ENCODE results near the gene LOXL1. TPM values are rescaled to one million over a fixed set of nuclear protein-coding genes. Genes with fewer than 3 reads are reported as not detected.
A peak's percentile ranks its signal among the peaks of the same experiment; 100 is the strongest.

Gene LOXL1
- total and polyA plus RNA-seq, 3 experiments from 2014 or later, result 1.3 to 3.1 (median 1.5) TPM

GRCh38 chr15:73988445-73988969, 62.2 kb downstream of the LOXL1 start:
- Histone ChIP-seq H3K9me3 (ENCODE audit: low read length) (no peaks in the 10 kb centered on the region), H3K27me3 (ENCODE audit: insufficient read depth, low read length, poor library complexity, severe bottlenecking) (no peaks in the 10 kb centered on the region), H3K4me3 (ENCODE audit: low read length) (no peak overlapping the region), H3K4me1 (ENCODE audit: insufficient read depth, low read length) (peaks cover 22% of the 10 kb centered on the region), H3K27ac (ENCODE audit: low read depth, low read length) (no peak overlapping the region), H3K36me3 (ENCODE audit: insufficient read depth, low read length) (no peaks in the 10 kb centered on the region)
- H3K27me3 Mint-ChIP-seq, result no peaks in the 10 kb centered on the region
- H3K9me3 Mint-ChIP-seq, result no peaks in the 10 kb centered on the region
- no peak overlapping the region for H3K27ac Mint-ChIP-seq
- ChIA-PET POLR2A (no interaction called here), CTCF (interaction anchor here (0.9 to 2.9 kb wide), 3 partner anchors 10 to 15 kb away, joined by 4 to 12 read pairs (median 5); no protein-coding TSS in a partner anchor)
- peaks cover 0 to 27% (median 13%) of the 10 kb centered on the region in 3 donors for H3K36me3 Mint-ChIP-seq
- DNase-seq, result no peak
- peaks cover 11 to 21% (median 16%) of the 10 kb centered on the region in 3 donors for H3K4me1 Mint-ChIP-seq
- no peak overlapping the region for H3K4me3 Mint-ChIP-seq

GRCh38 chr15:73989001-73989798, 62.9 kb downstream of the LOXL1 start:
- no peak overlapping the region for H3K27ac ChIP-seq (ENCODE audit: low read depth, low read length)
- POLR2A ChIA-PET, result no interaction called here
- H3K27me3 Mint-ChIP-seq, result no peaks in the 10 kb centered on the region
- H3K4me1 Mint-ChIP-seq, result peaks cover 18 to 28% (median 23%) of the 10 kb centered on the region in 3 donors
- no peak for DNase-seq
- no peaks in the 10 kb centered on the region for H3K9me3 ChIP-seq (ENCODE audit: low read length)
- no peaks in the 10 kb centered on the region for H3K27me3 ChIP-seq (ENCODE audit: insufficient read depth, low read length, poor library complexity, severe bottlenecking)
- peaks cover 0 to 24% (median 11%) of the 10 kb centered on the region in 3 donors for H3K36me3 Mint-ChIP-seq
- no peak overlapping the region for H3K27ac Mint-ChIP-seq
- H3K4me3 Mint-ChIP-seq, result peak overlapping the region in 1 of 7 donors; percentile 64
- H3K4me3 ChIP-seq (ENCODE audit: low read length), result no peak overlapping the region
- H3K9me3 Mint-ChIP-seq, result no peaks in the 10 kb centered on the region
- H3K36me3 ChIP-seq (ENCODE audit: insufficient read depth, low read length), result no peaks in the 10 kb centered on the region
- H3K4me1 ChIP-seq (ENCODE audit: insufficient read depth, low read length), result peaks cover 28% of the 10 kb centered on the region
- CTCF ChIA-PET, result interaction anchor here (0.9 to 2.9 kb wide), 3 partner anchors 11 to 16 kb away, joined by 4 to 12 read pairs (median 5); no protein-coding TSS in a partner anchor

- no peaks in the 10 kb centered on the region for H3K9me3 Mint-ChIP-seq
- DNase-seq, result no peak
- peaks cover 24 to 36% (median 30%) of the 10 kb centered on the region in 3 donors for H3K4me1 Mint-ChIP-seq
- H3K4me3 ChIP-seq (ENCODE audit: low read length), result no peak overlapping the region
- H3K27me3 ChIP-seq (ENCODE audit: insufficient read depth, low read length, poor library complexity, severe bottlenecking), result no peaks in the 10 kb centered on the region
- H3K36me3 ChIP-seq (ENCODE audit: insufficient read depth, low read length), result no peaks in the 10 kb centered on the region
- peak overlapping the region; percentile 67 for H3K27ac ChIP-seq (ENCODE audit: low read depth, low read length)
- ChIA-PET POLR2A (no interaction called here), CTCF (interaction anchor here (1.2 to 6.3 kb wide), 2 partner anchors 15 to 18 kb away, joined by 4 to 34 read pairs; no protein-coding TSS in a partner anchor)
- no peaks in the 10 kb centered on the region for H3K27me3 Mint-ChIP-seq
- no peaks in the 10 kb centered on the region for H3K9me3 ChIP-seq (ENCODE audit: low read length)
- H3K4me3 Mint-ChIP-seq, result peak overlapping the region in 6 of 7 donors; percentile 28 to 92 (median 80)
- peak overlapping the region in 5 of 8 donors; percentile 12 to 88 (median 48) for H3K27ac Mint-ChIP-seq
- peaks cover 29% of the 10 kb centered on the region for H3K4me1 ChIP-seq (ENCODE audit: insufficient read depth, low read length)
- H3K36me3 Mint-ChIP-seq, result peaks cover 0 to 25% (median 8%) of the 10 kb centered on the region in 3 donors
Measured at GRCh38 chr15:73990250-73991005, 64.2 kb downstream of the LOXL1 start.

- Mint-ChIP-seq H3K27ac (peak overlapping the region in 3 of 8 donors; percentile 50 to 66 (median 57)), H3K4me3 (peak overlapping the region; percentile 55 to 92 (median 79)), H3K27me3 (no peaks in the 10 kb centered on the region), H3K36me3 (peaks cover 0 to 23% (median 5%) of the 10 kb centered on the region in 3 donors), H3K4me1 (peaks cover 29 to 43% (median 38%) of the 10 kb centered on the region in 3 donors), H3K9me3 (no peaks in the 10 kb centered on the region)
- no peak for DNase-seq
- CTCF ChIA-PET, result interaction anchor here (1.2 to 6.3 kb wide), 3 partner anchors 13 to 19 kb away, joined by 3 to 34 read pairs (median 4); no protein-coding TSS in a partner anchor
- peak overlapping the region; percentile 67 for H3K27ac ChIP-seq (ENCODE audit: low read depth, low read length)
- H3K36me3 ChIP-seq (ENCODE audit: insufficient read depth, low read length), result no peaks in the 10 kb centered on the region
- no peaks in the 10 kb centered on the region for H3K9me3 ChIP-seq (ENCODE audit: low read length)
- POLR2A ChIA-PET, result no interaction called here
- peaks cover 31% of the 10 kb centered on the region for H3K4me1 ChIP-seq (ENCODE audit: insufficient read depth, low read length)
- peak overlapping the region; percentile 69 for H3K4me3 ChIP-seq (ENCODE audit: low read length)
- H3K27me3 ChIP-seq (ENCODE audit: insufficient read depth, low read length, poor library complexity, severe bottlenecking), result no peaks in the 10 kb centered on the region
Measured at GRCh38 chr15:73991260-73991659, 65.0 kb downstream of the LOXL1 start.

- H3K27ac Mint-ChIP-seq, result peak within 1 kb of the TSS in 7 of 8 donors; percentile 50 to 96 (median 68)
- POLR2A ChIA-PET, result no interaction called here
- peaks cover 0 to 20% (median 4%) of the 10 kb centered on the region in 3 donors for H3K36me3 Mint-ChIP-seq
- peaks cover 36% of the 10 kb centered on the region for H3K4me1 ChIP-seq (ENCODE audit: insufficient read depth, low read length)
- H3K4me3 Mint-ChIP-seq, result peak within 1 kb of the TSS; percentile 77 to 92 (median 79)
- peak within 1 kb of the TSS; percentile 67 for H3K27ac ChIP-seq (ENCODE audit: low read depth, low read length)
- no peaks in the 10 kb centered on the region for H3K36me3 ChIP-seq (ENCODE audit: insufficient read depth, low read length)
- peak; percentile 89 to 94 (median 91) for DNase-seq
- peaks cover 36 to 50% (median 45%) of the 10 kb centered on the region in 3 donors for H3K4me1 Mint-ChIP-seq
- CTCF ChIA-PET, result interaction anchor here (0.9 to 6.3 kb wide), 8 partner anchors 9 to 57 kb away, joined by 3 to 34 read pairs (median 4); no protein-coding TSS in a partner anchor
- H3K4me3 ChIP-seq (ENCODE audit: low read length), result peak within 1 kb of the TSS; percentile 69
- H3K9me3 ChIP-seq (ENCODE audit: low read length), result no peaks in the 10 kb centered on the region
- no peaks in the 10 kb centered on the region for H3K27me3 Mint-ChIP-seq
- no peaks in the 10 kb centered on the region for H3K9me3 Mint-ChIP-seq
- no peaks in the 10 kb centered on the region for H3K27me3 ChIP-seq (ENCODE audit: insufficient read depth, low read length, poor library complexity, severe bottlenecking)
Measured at GRCh38 chr15:73991726-73992593, 65.7 kb downstream of the LOXL1 start, which contains the start of gene STOML1. Gene STOML1, minus strand, starts transcription at chr15:73992295. Its CDS starts 72 bp downstream, at chr15:73992223.

- peak overlapping the region; percentile 42 for H3K4me3 ChIP-seq (ENCODE audit: low read length)
Measured at GRCh38 chr15:73992594-73992898, 66.3 kb downstream of the LOXL1 start.

More at GRCh38 chr15:73992594-73992898, 66.3 kb downstream of the LOXL1 start:
- ChIA-PET CTCF (interaction anchor here (0.9 to 6.3 kb wide), 7 partner anchors 9 to 56 kb away, joined by 3 to 34 read pairs (median 3); no protein-coding TSS in a partner anchor), POLR2A (no interaction called here)
- DNase-seq, result no peak
- H3K27me3 ChIP-seq (ENCODE audit: insufficient read depth, low read length, poor library complexity, severe bottlenecking), result no peaks in the 10 kb centered on the region
- H3K36me3 ChIP-seq (ENCODE audit: insufficient read depth, low read length), result no peaks in the 10 kb centered on the region
- H3K36me3 Mint-ChIP-seq, result peaks cover 0 to 19% (median 0%) of the 10 kb centered on the region in 3 donors
- no peak overlapping the region for H3K27ac ChIP-seq (ENCODE audit: low read depth, low read length)
- peaks cover 41 to 55% (median 51%) of the 10 kb centered on the region in 3 donors for H3K4me1 Mint-ChIP-seq
- H3K4me1 ChIP-seq (ENCODE audit: insufficient read depth, low read length), result peaks cover 41% of the 10 kb centered on the region
- no peaks in the 10 kb centered on the region for H3K27me3 Mint-ChIP-seq
- H3K27ac Mint-ChIP-seq, result peak overlapping the region in 5 of 8 donors; percentile 43 to 96 (median 68)
- H3K9me3 ChIP-seq (ENCODE audit: low read length), result no peaks in the 10 kb centered on the region
- no peaks in the 10 kb centered on the region for H3K9me3 Mint-ChIP-seq
- H3K4me3 Mint-ChIP-seq, result peak overlapping the region; percentile 73 to 92 (median 77)
